Smooth muscle cell (in vitro differentiated cells): ENCODE data around the gene MND1. TPM values are rescaled to one million over a fixed set of nuclear protein-coding genes. Genes with fewer than 3 reads are reported as not detected.

Source experiments
- DNase-seq: peaks from one replicate; lab custom pipeline; 2025; ENCODE audit not compliant: unreplicated experiment; lab: John Stamatoyannopoulos, UW
- H2AFZ ChIP-seq: fragments of 200-600 bp; sonication (generic); 2 replicates; pipeline ENCODE4 v1.6.0; 2016; ENCODE audit warnings: antibody characterized with exemption, low read depth, mild to moderate bottlenecking
- H3F3A ChIP-seq: fragments of 200-600 bp; sonication (generic); 2 replicates; pipeline ENCODE4 v1.6.0; 2017; ENCODE audit warnings: antibody characterized with exemption, low read depth
- H3K27ac ChIP-seq: fragments of 200-600 bp; sonication (generic); 2 replicates; pipeline ENCODE4 v1.5.1; 2016; ENCODE audit warnings: low read depth, mild to moderate bottlenecking
- H3K27me3 ChIP-seq: fragments of 200-600 bp; sonication (generic); 2 replicates; pipeline ENCODE4 v1.6.1; 2016; ENCODE audit warnings: low read depth, mild to moderate bottlenecking
- H3K36me3 ChIP-seq: fragments of 200-600 bp; sonication (generic); 2 replicates; pipeline ENCODE4 v1.5.1; 2016; ENCODE audit warnings: low read depth
- H3K4me1 ChIP-seq: fragments of 200-600 bp; sonication (generic); 2 replicates; pipeline ENCODE4 v1.5.1; 2016; ENCODE audit warnings: low read depth
- H3K4me2 ChIP-seq: fragments of 200-600 bp; sonication (generic); 2 replicates; pipeline ENCODE4 v1.6.0; 2016; ENCODE audit warnings: mild to moderate bottlenecking
- H3K4me3 ChIP-seq: fragments of 200-600 bp; sonication (generic); 2 replicates; pipeline ENCODE4 v1.5.1; 2016; ENCODE audit warnings: mild to moderate bottlenecking
- H3K79me2 ChIP-seq: fragments of 200-600 bp; sonication (generic); 2 replicates; pipeline ENCODE4 v1.6.0; 2016; ENCODE audit warnings: low read depth, mild to moderate bottlenecking
- H3K9ac ChIP-seq: fragments of 200-600 bp; sonication (generic); 2 replicates; pipeline ENCODE4 v1.6.0; 2016; ENCODE audit warnings: low read depth
- H3K9me3 ChIP-seq: fragments of 200-600 bp; sonication (generic); replicated peaks from 2 replicates; pipeline ENCODE4 v1.5.1; 2016; ENCODE audit warnings: low read depth
- H4K20me1 ChIP-seq: fragments of 200-600 bp; sonication (generic); 2 replicates; pipeline ENCODE4 v1.6.0; 2016; ENCODE audit warnings: low read depth
- CTCF ChIP-seq: fragments of 200-600 bp; sonication (generic); IDR thresholded peaks from 2 replicates; pipeline ENCODE4 v1.5.1; 2017; ENCODE audit warnings: borderline replicate concordance, mild to moderate bottlenecking, antibody characterized with exemption; ENCODE audit not compliant: insufficient read depth, poor library complexity, severe bottlenecking
- whole genome bisulfite sequencing: methylation state at CpG from one replicate; pipeline ENCODE4 v1.1.7; 2016; ENCODE audit warnings: low lambda C conversion rate; 5-methylcytosine and 5-hydroxymethylcytosine counted together
- polyA plus RNA-seq: library from polyadenylated mRNA; unstranded; fragments of >200 nt; fragmentation: Nextera tagmentation; extraction: Ambion mirVana; gene quantifications from 2 replicates; pipeline ENCODE4 v1.2.1, GENCODE V29; 2016
- total RNA-seq: library from RNA; depleted of rRNA; stranded (reverse); fragments of >200 nt; gene quantifications from 2 replicates; pipeline ENCODE4 v1.2.3, GENCODE V29; 2014

The MND1 gene
- total and polyA plus RNA-seq, 2 experiments from 2014 or later: 1.7 to 3.1 TPM

- Histone ChIP-seq H3K9ac (no peak overlapping the region), H3K79me2 (no peaks in the 10 kb centered on the region), H3K4me1 (no peaks in the 10 kb centered on the region), H3K9me3 (no peaks in the 10 kb centered on the region), H3K4me3 (no peak overlapping the region), H3F3A (no peaks in the 10 kb centered on the region), H3K4me2 (no peak overlapping the region), H3K36me3 (no peaks in the 10 kb centered on the region), H4K20me1 (no peaks in the 10 kb centered on the region), H2AFZ (no peak overlapping the region), H3K27me3 (no peaks in the 10 kb centered on the region), H3K27ac (no peak overlapping the region)
- no peak for TF ChIP-seq CTCF
- no peak for DNase-seq
- 96% methylated on average over 4 of the region's 4 CpGs for WGBS
Observed at GRCh38 chr4:153337686-153338085, 6.8 kb upstream of the MND1 start.

- no peak overlapping the region for H2AFZ ChIP-seq
- WGBS: 60% methylated on average over 5 of the region's 5 CpGs
- H3K27me3 ChIP-seq: no peaks in the 10 kb centered on the region
- no peak overlapping the region for H3K9ac ChIP-seq
- H3K79me2 ChIP-seq: no peaks in the 10 kb centered on the region
- H4K20me1 ChIP-seq: no peaks in the 10 kb centered on the region
- no peaks in the 10 kb centered on the region for H3K36me3 ChIP-seq
- H3K4me3 ChIP-seq: no peak overlapping the region
- H3K9me3 ChIP-seq: no peaks in the 10 kb centered on the region
- no peak for DNase-seq
- H3K27ac ChIP-seq: no peak overlapping the region
- no peak for TF ChIP-seq CTCF
- H3K4me1 ChIP-seq: peaks cover 8% of the 10 kb centered on the region
- no peaks in the 10 kb centered on the region for H3F3A ChIP-seq
- no peak overlapping the region for H3K4me2 ChIP-seq
Observed at GRCh38 chr4:153341575-153342090, 2.9 kb upstream of the MND1 start.

- WGBS: 93% methylated on average over 6 of the region's 6 CpGs
- Histone ChIP-seq H3K36me3 (no peaks in the 10 kb centered on the region), H3K9me3 (no peaks in the 10 kb centered on the region), H3K79me2 (no peaks in the 10 kb centered on the region), H3K27me3 (no peaks in the 10 kb centered on the region), H3K27ac (no peak overlapping the region), H3K4me1 (peaks cover 8% of the 10 kb centered on the region), H3K4me3 (no peak overlapping the region), H4K20me1 (no peaks in the 10 kb centered on the region), H3F3A (no peaks in the 10 kb centered on the region), H3K4me2 (no peak overlapping the region), H2AFZ (no peak overlapping the region), H3K9ac (no peak overlapping the region)
- TF ChIP-seq CTCF: no peak
- no peak for DNase-seq
Observed at GRCh38 chr4:153342751-153343552, 1.5 kb upstream of the MND1 start.
